ENCODE results near the gene MINDY3.

GRCh38 chr10:15739254-15739970, 120.9 kb downstream of the MINDY3 start:
- TF ChIP-seq, protein P1, sequence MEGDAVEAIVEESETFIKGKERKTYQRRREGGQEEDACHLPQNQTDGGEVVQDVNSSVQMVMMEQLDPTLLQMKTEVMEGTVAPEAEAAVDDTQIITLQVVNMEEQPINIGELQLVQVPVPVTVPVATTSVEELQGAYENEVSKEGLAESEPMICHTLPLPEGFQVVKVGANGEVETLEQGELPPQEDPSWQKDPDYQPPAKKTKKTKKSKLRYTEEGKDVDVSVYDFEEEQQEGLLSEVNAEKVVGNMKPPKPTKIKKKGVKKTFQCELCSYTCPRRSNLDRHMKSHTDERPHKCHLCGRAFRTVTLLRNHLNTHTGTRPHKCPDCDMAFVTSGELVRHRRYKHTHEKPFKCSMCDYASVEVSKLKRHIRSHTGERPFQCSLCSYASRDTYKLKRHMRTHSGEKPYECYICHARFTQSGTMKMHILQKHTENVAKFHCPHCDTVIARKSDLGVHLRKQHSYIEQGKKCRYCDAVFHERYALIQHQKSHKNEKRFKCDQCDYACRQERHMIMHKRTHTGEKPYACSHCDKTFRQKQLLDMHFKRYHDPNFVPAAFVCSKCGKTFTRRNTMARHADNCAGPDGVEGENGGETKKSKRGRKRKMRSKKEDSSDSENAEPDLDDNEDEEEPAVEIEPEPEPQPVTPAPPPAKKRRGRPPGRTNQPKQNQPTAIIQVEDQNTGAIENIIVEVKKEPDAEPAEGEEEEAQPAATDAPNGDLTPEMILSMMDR (IDR thresholded peaks at IDR 0.05; ENCODE audit: low read depth, low read length, missing input control), result no peak
- TF ChIP-seq TAF1 (conservative IDR thresholded peaks at IDR 0.05), result no peak
- TF ChIP-seq YY1 (IDR thresholded peaks at IDR 0.05), result no peak
- TF ChIP-seq, protein P2, sequence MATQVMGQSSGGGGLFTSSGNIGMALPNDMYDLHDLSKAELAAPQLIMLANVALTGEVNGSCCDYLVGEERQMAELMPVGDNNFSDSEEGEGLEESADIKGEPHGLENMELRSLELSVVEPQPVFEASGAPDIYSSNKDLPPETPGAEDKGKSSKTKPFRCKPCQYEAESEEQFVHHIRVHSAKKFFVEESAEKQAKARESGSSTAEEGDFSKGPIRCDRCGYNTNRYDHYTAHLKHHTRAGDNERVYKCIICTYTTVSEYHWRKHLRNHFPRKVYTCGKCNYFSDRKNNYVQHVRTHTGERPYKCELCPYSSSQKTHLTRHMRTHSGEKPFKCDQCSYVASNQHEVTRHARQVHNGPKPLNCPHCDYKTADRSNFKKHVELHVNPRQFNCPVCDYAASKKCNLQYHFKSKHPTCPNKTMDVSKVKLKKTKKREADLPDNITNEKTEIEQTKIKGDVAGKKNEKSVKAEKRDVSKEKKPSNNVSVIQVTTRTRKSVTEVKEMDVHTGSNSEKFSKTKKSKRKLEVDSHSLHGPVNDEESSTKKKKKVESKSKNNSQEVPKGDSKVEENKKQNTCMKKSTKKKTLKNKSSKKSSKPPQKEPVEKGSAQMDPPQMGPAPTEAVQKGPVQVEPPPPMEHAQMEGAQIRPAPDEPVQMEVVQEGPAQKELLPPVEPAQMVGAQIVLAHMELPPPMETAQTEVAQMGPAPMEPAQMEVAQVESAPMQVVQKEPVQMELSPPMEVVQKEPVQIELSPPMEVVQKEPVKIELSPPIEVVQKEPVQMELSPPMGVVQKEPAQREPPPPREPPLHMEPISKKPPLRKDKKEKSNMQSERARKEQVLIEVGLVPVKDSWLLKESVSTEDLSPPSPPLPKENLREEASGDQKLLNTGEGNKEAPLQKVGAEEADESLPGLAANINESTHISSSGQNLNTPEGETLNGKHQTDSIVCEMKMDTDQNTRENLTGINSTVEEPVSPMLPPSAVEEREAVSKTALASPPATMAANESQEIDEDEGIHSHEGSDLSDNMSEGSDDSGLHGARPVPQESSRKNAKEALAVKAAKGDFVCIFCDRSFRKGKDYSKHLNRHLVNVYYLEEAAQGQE (IDR thresholded peaks at IDR 0.05), result no peak
- TF ChIP-seq JUND (IDR thresholded peaks at IDR 0.05), result no peak
- TF ChIP-seq FOXA1 (IDR thresholded peaks at IDR 0.05), result no peak
- no peak for TF ChIP-seq EGR1 (IDR thresholded peaks at IDR 0.05; ENCODE audit: low read depth in 2 of 2)
- TF ChIP-seq RAD21 (IDR thresholded peaks at IDR 0.05), result no peak
- no peak for TF ChIP-seq GABPA (IDR thresholded peaks at IDR 0.05 in 1 of 2, conservative IDR thresholded peaks at IDR 0.05 in 1 of 2)
- TF ChIP-seq ATF3 (IDR thresholded peaks at IDR 0.05), result no peak
- TF ChIP-seq, protein P3, sequence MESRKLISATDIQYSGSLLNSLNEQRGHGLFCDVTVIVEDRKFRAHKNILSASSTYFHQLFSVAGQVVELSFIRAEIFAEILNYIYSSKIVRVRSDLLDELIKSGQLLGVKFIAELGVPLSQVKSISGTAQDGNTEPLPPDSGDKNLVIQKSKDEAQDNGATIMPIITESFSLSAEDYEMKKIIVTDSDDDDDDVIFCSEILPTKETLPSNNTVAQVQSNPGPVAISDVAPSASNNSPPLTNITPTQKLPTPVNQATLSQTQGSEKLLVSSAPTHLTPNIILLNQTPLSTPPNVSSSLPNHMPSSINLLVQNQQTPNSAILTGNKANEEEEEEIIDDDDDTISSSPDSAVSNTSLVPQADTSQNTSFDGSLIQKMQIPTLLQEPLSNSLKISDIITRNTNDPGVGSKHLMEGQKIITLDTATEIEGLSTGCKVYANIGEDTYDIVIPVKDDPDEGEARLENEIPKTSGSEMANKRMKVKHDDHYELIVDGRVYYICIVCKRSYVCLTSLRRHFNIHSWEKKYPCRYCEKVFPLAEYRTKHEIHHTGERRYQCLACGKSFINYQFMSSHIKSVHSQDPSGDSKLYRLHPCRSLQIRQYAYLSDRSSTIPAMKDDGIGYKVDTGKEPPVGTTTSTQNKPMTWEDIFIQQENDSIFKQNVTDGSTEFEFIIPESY (IDR thresholded peaks at IDR 0.05), result no peak
- no peak for TF ChIP-seq MAX (IDR thresholded peaks at IDR 0.05)
- no peak for TF ChIP-seq NR2F2 (IDR thresholded peaks at IDR 0.05)
